GM12801 (cell line): ENCODE data around the gene F3.

ENCODE experiments used
- TF ChIP-seq, protein P1 (sequence below): IDR thresholded peaks from one replicate; pipeline ENCODE4 v1.5.1; 2011; ENCODE audit warnings: control low read depth; ENCODE audit not compliant: insufficient read length; ENCODE audit errors: extremely low read depth

Gene F3

DNA sequence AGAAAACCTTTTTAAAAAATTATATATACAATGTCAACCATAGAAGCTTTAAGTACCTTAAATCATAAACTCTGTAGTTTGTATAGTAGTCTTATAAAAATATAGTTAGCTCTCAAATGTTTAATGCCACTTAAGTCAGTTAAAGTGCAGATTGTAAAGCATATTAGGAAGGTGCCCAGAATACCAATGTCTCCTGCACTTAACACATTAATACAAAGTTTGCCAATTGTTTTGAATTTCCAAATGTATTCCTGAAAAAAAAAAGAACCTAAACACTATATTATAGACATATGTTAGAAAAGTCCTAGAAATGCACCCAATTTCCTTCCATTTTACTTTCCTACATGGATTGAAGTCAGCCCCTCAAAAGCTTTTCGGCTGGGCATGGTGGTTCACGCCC, 12.1 kb downstream of the F3 start:
- TF ChIP-seq, protein P1, sequence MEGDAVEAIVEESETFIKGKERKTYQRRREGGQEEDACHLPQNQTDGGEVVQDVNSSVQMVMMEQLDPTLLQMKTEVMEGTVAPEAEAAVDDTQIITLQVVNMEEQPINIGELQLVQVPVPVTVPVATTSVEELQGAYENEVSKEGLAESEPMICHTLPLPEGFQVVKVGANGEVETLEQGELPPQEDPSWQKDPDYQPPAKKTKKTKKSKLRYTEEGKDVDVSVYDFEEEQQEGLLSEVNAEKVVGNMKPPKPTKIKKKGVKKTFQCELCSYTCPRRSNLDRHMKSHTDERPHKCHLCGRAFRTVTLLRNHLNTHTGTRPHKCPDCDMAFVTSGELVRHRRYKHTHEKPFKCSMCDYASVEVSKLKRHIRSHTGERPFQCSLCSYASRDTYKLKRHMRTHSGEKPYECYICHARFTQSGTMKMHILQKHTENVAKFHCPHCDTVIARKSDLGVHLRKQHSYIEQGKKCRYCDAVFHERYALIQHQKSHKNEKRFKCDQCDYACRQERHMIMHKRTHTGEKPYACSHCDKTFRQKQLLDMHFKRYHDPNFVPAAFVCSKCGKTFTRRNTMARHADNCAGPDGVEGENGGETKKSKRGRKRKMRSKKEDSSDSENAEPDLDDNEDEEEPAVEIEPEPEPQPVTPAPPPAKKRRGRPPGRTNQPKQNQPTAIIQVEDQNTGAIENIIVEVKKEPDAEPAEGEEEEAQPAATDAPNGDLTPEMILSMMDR: no peak

DNA sequence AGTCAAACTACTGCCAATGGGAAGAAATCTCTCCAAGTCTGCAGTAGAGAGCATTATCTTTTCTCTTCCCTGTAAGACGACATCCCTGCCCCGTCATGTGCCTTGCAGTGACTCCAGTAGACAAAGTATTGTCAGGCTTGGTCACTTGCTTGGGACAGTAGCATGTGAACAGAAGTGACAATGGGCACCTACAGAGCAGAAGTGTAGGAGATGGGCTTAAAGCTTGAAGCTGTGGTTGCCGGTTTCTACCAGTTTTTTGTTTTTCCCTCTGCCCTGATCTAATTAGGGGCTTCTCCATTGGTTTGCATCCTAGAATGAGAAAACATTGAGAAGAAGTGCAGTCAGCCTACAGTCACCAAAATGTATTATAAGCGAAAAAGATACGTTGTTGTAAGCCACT, 12.7 kb downstream of the F3 start:
- TF ChIP-seq, protein P1: no peak

DNA sequence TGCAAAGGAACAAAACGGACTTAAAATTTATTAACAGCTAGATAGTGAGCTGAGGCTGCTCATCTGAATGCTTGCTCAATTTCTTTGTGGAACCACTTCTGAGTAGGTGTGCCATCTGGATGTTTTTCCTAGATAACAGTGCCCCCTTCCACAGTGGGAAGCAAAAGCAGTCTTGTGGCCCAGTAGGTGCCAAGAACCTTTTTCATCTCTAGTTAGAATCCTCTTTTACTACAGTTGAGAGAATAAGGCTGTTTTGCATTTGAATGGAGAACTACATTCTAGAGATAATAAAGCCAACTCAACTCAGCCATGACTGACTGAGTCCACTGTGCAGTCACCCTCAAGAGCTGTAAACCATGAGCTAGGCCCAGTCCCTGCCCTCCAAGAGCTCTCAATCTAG, 13.3 kb downstream of the F3 start:
- TF ChIP-seq, protein P1: no peak

- TF ChIP-seq, protein P1: no peak
These were observed 14.0 kb downstream of the F3 start for GRCh38 chr1:94527447-94528031.

DNA sequence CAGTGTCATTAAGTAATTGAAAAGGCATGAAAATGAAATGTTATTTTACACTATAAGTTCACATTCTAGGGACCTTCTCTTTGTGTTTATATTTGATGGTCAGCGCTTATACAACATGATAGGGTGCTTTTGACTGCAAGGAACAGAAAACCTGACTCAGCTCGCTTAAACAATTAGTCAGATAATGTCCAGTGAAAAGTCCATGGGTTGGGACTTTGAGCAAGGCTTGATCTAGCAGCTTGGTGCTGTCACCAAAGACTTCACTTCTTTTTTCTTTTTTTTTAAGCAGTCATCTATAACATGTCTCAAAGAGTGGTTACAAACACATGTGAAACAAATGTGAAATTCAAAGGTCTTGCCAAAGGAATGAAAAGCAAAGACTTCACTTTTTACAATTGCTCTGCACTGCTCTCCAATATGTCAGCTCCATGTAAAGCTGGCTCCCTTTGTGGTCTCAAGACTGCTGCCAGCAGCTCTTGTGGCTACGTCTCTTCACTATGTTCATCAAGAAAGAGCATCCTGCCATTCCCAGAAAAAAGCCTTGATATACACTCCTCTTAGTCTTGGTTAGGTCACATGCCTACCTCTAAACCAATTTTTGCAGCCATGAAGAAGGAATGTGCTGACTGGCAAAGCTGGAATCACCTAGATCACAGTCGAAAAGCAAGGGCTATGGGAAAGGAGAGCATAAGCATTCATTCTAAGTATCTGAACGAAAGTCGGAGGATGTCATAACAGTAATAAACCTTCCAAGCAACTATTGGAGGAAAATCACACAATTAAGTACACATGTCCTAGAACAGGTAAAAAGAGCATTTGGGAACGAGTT, 15.2 kb downstream of the F3 start:
- TF ChIP-seq, protein P1: no peak

GRCh38 chr1:94524531-94524930, 17.0 kb downstream of the F3 start:
- TF ChIP-seq, protein P1: no peak

DNA sequence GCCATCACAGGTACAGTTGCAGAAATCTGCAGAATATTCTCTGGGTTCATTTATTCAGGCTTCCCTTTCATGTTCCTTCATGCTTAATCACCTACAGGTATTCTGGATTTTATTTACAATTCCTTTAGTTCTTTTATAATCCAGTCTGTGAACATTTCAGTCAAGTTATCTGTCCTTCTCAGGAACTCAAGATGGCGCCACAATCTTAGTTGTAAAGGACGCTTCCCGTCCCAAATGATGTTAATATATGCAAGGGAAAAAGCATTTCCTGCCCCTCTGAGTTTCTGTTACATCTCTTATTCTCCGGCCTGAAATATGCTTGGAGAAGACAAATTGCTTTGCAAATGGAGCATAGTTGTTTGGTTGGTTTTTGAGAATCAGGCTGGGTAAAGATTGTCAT, 19.3 kb downstream of the F3 start:
- TF ChIP-seq, protein P1: no peak
